GM12873 (cell line): ENCODE measurements around the gene PLIN4.

Experiments used
- TF ChIP-seq, protein P1 (sequence below): IDR thresholded peaks from 2 replicates; pipeline ENCODE4 v1.5.1; 2012; ENCODE audit warnings: low read depth, mild to moderate bottlenecking, moderate library complexity, low read length, control low read depth; ENCODE audit not compliant: insufficient read depth; ENCODE audit errors: missing control alignments

PLIN4 gene

GRCh38 chr19:4541114-4541805 lies 23.0 kb upstream of the PLIN4 start:
- TF ChIP-seq, protein P1, sequence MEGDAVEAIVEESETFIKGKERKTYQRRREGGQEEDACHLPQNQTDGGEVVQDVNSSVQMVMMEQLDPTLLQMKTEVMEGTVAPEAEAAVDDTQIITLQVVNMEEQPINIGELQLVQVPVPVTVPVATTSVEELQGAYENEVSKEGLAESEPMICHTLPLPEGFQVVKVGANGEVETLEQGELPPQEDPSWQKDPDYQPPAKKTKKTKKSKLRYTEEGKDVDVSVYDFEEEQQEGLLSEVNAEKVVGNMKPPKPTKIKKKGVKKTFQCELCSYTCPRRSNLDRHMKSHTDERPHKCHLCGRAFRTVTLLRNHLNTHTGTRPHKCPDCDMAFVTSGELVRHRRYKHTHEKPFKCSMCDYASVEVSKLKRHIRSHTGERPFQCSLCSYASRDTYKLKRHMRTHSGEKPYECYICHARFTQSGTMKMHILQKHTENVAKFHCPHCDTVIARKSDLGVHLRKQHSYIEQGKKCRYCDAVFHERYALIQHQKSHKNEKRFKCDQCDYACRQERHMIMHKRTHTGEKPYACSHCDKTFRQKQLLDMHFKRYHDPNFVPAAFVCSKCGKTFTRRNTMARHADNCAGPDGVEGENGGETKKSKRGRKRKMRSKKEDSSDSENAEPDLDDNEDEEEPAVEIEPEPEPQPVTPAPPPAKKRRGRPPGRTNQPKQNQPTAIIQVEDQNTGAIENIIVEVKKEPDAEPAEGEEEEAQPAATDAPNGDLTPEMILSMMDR = no peak

DNA sequence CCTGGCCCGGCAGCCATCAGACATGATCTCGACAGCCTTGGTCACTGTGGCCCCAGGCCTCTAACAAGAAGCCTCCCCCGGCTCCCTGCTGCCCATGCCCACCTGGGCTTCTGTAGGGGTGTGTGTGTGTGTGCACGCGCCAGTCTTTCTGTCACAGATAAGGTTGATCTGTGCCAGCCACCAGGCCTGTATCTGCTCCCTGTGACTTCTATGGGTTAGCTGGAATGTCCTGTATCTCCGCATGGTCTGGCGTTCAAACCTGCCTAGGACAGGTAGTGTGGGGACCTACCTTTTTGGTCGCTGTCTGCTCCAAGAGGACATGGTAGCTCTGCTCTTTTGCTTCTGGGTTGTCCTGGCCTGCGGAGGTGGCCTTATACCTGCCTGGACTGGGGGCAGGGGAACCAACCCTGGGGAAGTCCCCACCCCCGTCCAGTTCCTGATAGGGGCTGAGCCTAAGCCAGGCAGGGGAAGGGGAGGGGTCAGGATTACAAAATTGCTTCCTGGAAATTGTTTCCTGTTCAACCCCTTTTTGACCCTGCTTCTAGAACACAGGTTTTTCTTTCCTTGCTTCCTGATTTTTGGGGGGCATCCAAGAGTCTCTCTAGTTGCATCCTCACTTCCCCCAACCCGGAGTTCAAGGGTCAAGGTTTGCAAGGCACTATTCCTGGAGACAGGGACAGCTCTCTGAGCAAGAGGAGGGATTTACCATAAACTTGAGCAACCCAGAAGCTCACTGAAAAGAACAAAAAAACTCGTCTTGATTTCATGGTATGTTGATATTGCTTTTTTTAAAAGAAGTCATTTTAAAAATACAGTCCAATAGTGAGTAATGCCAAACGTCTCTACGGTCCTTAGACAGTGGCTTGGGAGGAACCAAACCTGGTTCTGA lies 21.7 kb upstream of the PLIN4 start, which contains the start of gene LRG1:
TSS of gene LRG1 (minus strand) at position 344 of the 889 bp plus-strand sequence. CDS start at position 321, 23 bp downstream.
- TF ChIP-seq, protein P1 = no peak

GRCh38 chr19:4539169-4539692 lies 20.9 kb upstream of the PLIN4 start:
- TF ChIP-seq, protein P1 = no peak

DNA sequence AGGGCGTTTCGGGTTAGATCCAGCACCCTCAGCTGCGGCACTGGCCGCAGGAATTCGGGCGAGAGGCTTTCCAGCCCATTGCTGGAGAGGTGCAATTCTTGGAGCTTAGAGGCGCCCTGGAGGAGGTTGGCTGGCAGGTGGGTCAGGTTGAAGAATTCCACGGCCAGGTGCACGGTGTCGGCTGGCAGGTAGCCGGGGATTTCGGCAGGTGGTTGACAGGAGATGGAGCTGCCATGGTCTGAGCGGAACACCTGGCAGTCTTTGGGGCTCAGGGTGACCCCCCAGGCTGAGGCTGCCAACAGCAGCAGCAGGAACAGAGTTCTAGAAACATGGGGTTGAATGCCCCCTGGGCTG lies 20.3 kb upstream of the PLIN4 start:
- TF ChIP-seq, protein P1 = no peak

GRCh38 chr19:4537953-4538600 lies 19.8 kb upstream of the PLIN4 start:
- TF ChIP-seq, protein P1 = no peak

- TF ChIP-seq, protein P1 = no peak
Observed at GRCh38 chr19:4536798-4537197, 18.5 kb upstream of the PLIN4 start.
